K562 (cell line): ENCODE measurements around the gene CALR3. TPM values are rescaled to one million over a fixed set of nuclear protein-coding genes. Genes with fewer than 3 reads are reported as not detected.

Source experiments
- ATF1 ChIP-seq, 2 experiments: fragments of 450-650 bp in 1 of 2; IDR thresholded peaks; 2 replicates each; pipeline ENCODE4 v1.6.1; 2016; ENCODE audit warnings: missing compliant biosample characterization in 1 of 2, missing genetic modification characterization in 1 of 2
- GABPB1 ChIP-seq: sonication (generic); formaldehyde crosslinking; IDR thresholded peaks from 2 replicates; pipeline ENCODE4 v1.8.0; 2022; ENCODE audit warnings: mild to moderate bottlenecking, missing genetic modification reagents
- LCOR ChIP-seq: sonication (generic); formaldehyde crosslinking; IDR thresholded peaks from 2 replicates; pipeline ENCODE4 v1.8.0; 2022; ENCODE audit warnings: mild to moderate bottlenecking, missing genetic modification reagents
- NONO ChIP-seq, 2 experiments: fragments of 200-400 bp in 1 of 2; fragments of 450-650 bp in 1 of 2; formaldehyde crosslinking in 1 of 2; IDR thresholded peaks; 2 replicates each; pipeline ENCODE4 v1.6.1; 2017; ENCODE audit warnings: low read depth in 2 of 2, mild to moderate bottlenecking in 2 of 2, moderate library complexity in 2 of 2, low read length in 1 of 2
- SIN3B ChIP-seq: fragments of 450-650 bp; IDR thresholded peaks from 2 replicates; pipeline ENCODE4 v1.6.1; 2017; ENCODE audit warnings: low read depth, mild to moderate bottlenecking, moderate library complexity
- YY1 ChIP-seq, 3 experiments: IDR thresholded peaks; 2 replicates each; pipeline ENCODE4 v1.6.1; 2011; ENCODE audit warnings: low read length in 2 of 3, mild to moderate bottlenecking in 2 of 3, moderate library complexity in 2 of 3, borderline replicate concordance in 1 of 3, control low read depth in 1 of 3, low read depth in 1 of 3; ENCODE audit not compliant: insufficient read depth in 3 of 3, insufficient replicate concordance in 2 of 3, control insufficient read depth in 1 of 3, insufficient read length in 1 of 3; ENCODE audit errors: extremely low read depth in 1 of 3
- polyA plus RNA-seq, 8 experiments: library from polyadenylated mRNA; depleted of rRNA in 4 of 8; stranded (reverse) in 5 of 8; unstranded in 3 of 8; fragments of >200 nt; fragmentation: Nextera tagmentation in 2 of 8; fragmentation: Illumina TruSeq in 1 of 8; extraction: Ambion mirVana in 2 of 8; extraction: Trizol in 1 of 8; gene quantifications; 2 replicates each; pipeline versions ENCODE4 v1.2.1 to v1.2.3, GENCODE V29; 2011 to 2014; ENCODE audit warnings: inconsistent platforms in 1 of 8, missing spikeins in 1 of 8
- total RNA-seq, 7 experiments: library from RNA; depleted of rRNA in 6 of 7; stranded (reverse); fragments of >200 nt in 6 of 7; fragmentation: Illumina TruSeq in 2 of 7; extraction: Trizol in 2 of 7; gene quantifications; 2 replicates each; pipeline versions ENCODE4 v1.2.1 to v1.2.3, GENCODE V29; 2011 to 2021; ENCODE audit warnings: low replicate concordance in 1 of 7
- TF ChIP-seq, protein P1 (sequence below): fragments of 450-650 bp; IDR thresholded peaks from 2 replicates; pipeline ENCODE4 v1.6.1; 2016; ENCODE audit warnings: mild to moderate bottlenecking, moderate library complexity
- TF ChIP-seq, protein P2 (sequence below): sonication (generic); formaldehyde crosslinking; IDR thresholded peaks from 2 replicates; pipeline ENCODE4 v1.9.0; 2022; ENCODE audit warnings: mild to moderate bottlenecking, missing genetic modification reagents

CALR3 gene
- total and polyA plus RNA-seq, 9 of the 15 experiments (the other 6 are each of a cell fraction or from before 2014, with no cell fraction given) = 0.15 to 0.41 (median 0.22) TPM; not detected in 4

DNA sequence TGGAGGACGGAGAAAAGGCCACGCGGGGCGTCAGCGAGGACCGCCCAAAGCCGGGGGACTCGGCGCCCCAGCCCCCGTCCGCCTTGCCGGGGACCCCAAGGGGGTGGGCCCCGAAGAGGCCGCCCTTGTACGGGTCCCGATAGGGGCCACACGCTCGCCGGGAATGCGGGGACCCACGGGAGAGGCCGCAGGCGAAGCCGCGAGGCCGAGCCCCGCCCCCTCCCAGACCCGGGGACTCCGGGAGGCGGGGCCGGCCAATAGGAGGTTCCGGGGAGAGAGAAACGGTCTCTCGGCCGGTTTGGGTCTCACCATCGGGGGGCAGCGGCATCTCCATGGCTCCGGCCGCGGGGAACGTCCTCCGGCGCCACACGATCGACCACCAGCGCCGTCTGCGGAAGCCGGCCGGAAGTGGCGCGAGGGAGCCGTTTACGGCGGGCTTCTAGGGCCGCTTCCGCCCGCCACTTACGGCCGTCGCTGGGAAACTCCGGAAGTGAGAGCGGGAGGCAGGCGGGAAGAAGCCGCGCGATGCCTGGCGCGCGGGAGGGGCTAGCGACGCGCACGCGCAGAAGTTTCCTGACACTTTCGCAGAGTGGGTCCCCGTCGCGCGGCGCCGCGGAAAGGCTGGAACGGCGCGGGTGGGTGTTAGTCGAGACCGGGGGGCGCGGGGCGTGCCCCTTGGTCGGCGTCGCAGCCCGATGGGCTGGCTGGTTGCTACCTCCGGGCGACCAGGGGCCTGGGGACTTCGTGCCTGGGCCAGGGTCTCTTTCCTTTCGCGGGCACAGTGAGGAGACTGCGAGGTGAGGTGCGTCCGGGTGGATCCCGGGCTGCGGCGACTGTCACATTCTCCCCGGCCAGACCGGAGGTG, 46.3 kb upstream of the CALR3 start, which contains the start of gene CHERP (continued):
- TF ChIP-seq ATF1 (CRISPR knock-in tag; IDR thresholded peaks at IDR 0.05) (no peak), ATF1 (tag; IDR thresholded peaks at IDR 0.05) (peak; percentile 46; the same call in 1 of the 2 replicates), GABPB1 (CRISPR knock-in tag) (peak; percentile 96), NONO (IDR thresholded peaks at IDR 0.05; ENCODE audit: low read depth in 2 of 2, low read length in 1 of 2) (peak; percentile 22 to 47; a peak in 2 of 4 replicates), LCOR (CRISPR knock-in tag) (peak; percentile 79), YY1 (IDR thresholded peaks at IDR 0.05; ENCODE audit: borderline replicate concordance in 1 of 3, control insufficient read depth in 1 of 3, extremely low read depth in 1 of 3, insufficient read depth in 3 of 3, insufficient read length in 1 of 3, insufficient replicate concordance in 2 of 3, low read depth in 1 of 3, low read length in 2 of 3) (no peak), SIN3B (peak; percentile 76; the same call in 1 of the 2 replicates)
- TF ChIP-seq, protein P1, sequence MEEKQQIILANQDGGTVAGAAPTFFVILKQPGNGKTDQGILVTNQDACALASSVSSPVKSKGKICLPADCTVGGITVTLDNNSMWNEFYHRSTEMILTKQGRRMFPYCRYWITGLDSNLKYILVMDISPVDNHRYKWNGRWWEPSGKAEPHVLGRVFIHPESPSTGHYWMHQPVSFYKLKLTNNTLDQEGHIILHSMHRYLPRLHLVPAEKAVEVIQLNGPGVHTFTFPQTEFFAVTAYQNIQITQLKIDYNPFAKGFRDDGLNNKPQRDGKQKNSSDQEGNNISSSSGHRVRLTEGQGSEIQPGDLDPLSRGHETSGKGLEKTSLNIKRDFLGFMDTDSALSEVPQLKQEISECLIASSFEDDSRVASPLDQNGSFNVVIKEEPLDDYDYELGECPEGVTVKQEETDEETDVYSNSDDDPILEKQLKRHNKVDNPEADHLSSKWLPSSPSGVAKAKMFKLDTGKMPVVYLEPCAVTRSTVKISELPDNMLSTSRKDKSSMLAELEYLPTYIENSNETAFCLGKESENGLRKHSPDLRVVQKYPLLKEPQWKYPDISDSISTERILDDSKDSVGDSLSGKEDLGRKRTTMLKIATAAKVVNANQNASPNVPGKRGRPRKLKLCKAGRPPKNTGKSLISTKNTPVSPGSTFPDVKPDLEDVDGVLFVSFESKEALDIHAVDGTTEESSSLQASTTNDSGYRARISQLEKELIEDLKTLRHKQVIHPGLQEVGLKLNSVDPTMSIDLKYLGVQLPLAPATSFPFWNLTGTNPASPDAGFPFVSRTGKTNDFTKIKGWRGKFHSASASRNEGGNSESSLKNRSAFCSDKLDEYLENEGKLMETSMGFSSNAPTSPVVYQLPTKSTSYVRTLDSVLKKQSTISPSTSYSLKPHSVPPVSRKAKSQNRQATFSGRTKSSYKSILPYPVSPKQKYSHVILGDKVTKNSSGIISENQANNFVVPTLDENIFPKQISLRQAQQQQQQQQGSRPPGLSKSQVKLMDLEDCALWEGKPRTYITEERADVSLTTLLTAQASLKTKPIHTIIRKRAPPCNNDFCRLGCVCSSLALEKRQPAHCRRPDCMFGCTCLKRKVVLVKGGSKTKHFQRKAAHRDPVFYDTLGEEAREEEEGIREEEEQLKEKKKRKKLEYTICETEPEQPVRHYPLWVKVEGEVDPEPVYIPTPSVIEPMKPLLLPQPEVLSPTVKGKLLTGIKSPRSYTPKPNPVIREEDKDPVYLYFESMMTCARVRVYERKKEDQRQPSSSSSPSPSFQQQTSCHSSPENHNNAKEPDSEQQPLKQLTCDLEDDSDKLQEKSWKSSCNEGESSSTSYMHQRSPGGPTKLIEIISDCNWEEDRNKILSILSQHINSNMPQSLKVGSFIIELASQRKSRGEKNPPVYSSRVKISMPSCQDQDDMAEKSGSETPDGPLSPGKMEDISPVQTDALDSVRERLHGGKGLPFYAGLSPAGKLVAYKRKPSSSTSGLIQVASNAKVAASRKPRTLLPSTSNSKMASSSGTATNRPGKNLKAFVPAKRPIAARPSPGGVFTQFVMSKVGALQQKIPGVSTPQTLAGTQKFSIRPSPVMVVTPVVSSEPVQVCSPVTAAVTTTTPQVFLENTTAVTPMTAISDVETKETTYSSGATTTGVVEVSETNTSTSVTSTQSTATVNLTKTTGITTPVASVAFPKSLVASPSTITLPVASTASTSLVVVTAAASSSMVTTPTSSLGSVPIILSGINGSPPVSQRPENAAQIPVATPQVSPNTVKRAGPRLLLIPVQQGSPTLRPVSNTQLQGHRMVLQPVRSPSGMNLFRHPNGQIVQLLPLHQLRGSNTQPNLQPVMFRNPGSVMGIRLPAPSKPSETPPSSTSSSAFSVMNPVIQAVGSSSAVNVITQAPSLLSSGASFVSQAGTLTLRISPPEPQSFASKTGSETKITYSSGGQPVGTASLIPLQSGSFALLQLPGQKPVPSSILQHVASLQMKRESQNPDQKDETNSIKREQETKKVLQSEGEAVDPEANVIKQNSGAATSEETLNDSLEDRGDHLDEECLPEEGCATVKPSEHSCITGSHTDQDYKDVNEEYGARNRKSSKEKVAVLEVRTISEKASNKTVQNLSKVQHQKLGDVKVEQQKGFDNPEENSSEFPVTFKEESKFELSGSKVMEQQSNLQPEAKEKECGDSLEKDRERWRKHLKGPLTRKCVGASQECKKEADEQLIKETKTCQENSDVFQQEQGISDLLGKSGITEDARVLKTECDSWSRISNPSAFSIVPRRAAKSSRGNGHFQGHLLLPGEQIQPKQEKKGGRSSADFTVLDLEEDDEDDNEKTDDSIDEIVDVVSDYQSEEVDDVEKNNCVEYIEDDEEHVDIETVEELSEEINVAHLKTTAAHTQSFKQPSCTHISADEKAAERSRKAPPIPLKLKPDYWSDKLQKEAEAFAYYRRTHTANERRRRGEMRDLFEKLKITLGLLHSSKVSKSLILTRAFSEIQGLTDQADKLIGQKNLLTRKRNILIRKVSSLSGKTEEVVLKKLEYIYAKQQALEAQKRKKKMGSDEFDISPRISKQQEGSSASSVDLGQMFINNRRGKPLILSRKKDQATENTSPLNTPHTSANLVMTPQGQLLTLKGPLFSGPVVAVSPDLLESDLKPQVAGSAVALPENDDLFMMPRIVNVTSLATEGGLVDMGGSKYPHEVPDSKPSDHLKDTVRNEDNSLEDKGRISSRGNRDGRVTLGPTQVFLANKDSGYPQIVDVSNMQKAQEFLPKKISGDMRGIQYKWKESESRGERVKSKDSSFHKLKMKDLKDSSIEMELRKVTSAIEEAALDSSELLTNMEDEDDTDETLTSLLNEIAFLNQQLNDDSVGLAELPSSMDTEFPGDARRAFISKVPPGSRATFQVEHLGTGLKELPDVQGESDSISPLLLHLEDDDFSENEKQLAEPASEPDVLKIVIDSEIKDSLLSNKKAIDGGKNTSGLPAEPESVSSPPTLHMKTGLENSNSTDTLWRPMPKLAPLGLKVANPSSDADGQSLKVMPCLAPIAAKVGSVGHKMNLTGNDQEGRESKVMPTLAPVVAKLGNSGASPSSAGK = peak; percentile 77
- TF ChIP-seq, protein P2, sequence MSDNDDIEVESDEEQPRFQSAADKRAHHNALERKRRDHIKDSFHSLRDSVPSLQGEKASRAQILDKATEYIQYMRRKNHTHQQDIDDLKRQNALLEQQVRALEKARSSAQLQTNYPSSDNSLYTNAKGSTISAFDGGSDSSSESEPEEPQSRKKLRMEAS (CRISPR knock-in tag) = peak; percentile 50; the same call in 1 of the 2 replicates
